ENCODE results near the gene OTOR.

OTOR gene

GRCh38 chr20:16778159-16778558 lies 30.0 kb downstream of the OTOR start:
- Histone ChIP-seq H3K23ac (ENCODE audit: low read length in 2 of 2) (no peak overlapping the region), H3K9ac (ENCODE audit: low read length) (no peak overlapping the region), H2BK120ac (ENCODE audit: low read depth, low read length) (no peak overlapping the region), H2AFZ (ENCODE audit: low read depth, low read length) (no peak overlapping the region), H3K27ac (ENCODE audit: low read length, poor library complexity, severe bottlenecking) (no peak overlapping the region), H3K4ac (ENCODE audit: low read depth in 1 of 2, low read length in 2 of 2) (no peak overlapping the region), H3K79me1 (replicated peaks; ENCODE audit: low read length, poor library complexity, severe bottlenecking) (no peaks in the 10 kb centered on the region), H3K4me2 (ENCODE audit: low read length, poor library complexity, severe bottlenecking) (no peak overlapping the region), H4K91ac (ENCODE audit: low read length) (no peak overlapping the region), H3K4me3 (ENCODE audit: insufficient read depth in 1 of 2, low read depth in 1 of 2, low read length in 2 of 2) (no peak overlapping the region), H2BK5ac (ENCODE audit: low read depth, low read length, poor library complexity, severe bottlenecking) (no peak overlapping the region), H3K14ac (ENCODE audit: low read length in 2 of 2) (no peak overlapping the region), H3K9me3 (ENCODE audit: control insufficient read depth, low read length) (no peaks in the 10 kb centered on the region), H3K27me3 (ENCODE audit: control insufficient read depth in 1 of 2, insufficient read depth in 1 of 2, low read length in 2 of 2) (no peaks in the 10 kb centered on the region), H4K8ac (ENCODE audit: low read length) (no peak overlapping the region), H3K4me1 (ENCODE audit: control insufficient read depth, insufficient read depth, low read depth, low read length) (no peaks in the 10 kb centered on the region), H2BK15ac (ENCODE audit: low read depth, poor library complexity, severe bottlenecking) (no peak overlapping the region), H2BK12ac (ENCODE audit: low read length in 2 of 2) (no peak overlapping the region), H2AK5ac (ENCODE audit: low read length, severe bottlenecking) (no peak overlapping the region), H3K18ac (ENCODE audit: low read depth in 1 of 2, low read length in 2 of 2) (no peak overlapping the region), H3K36me3 (ENCODE audit: control insufficient read depth in 1 of 2, insufficient read depth in 2 of 2, low read depth in 1 of 2, low read length in 2 of 2) (no peaks in the 10 kb centered on the region)
- WGBS: no CpG with 5 or more reads among the region's 1 CpG
- DNase-seq: no peak

- WGBS: 100% methylated on average over 1 of the region's 1 CpG
- Histone ChIP-seq H2BK15ac (ENCODE audit: low read depth, poor library complexity, severe bottlenecking) (no peak overlapping the region), H3K4me1 (ENCODE audit: control insufficient read depth, insufficient read depth, low read depth, low read length) (peaks cover 1% of the 10 kb centered on the region), H3K36me3 (ENCODE audit: control insufficient read depth in 1 of 2, insufficient read depth in 2 of 2, low read depth in 1 of 2, low read length in 2 of 2) (no peaks in the 10 kb centered on the region), H3K4me2 (ENCODE audit: low read length, poor library complexity, severe bottlenecking) (no peak overlapping the region), H3K14ac (ENCODE audit: low read length in 2 of 2) (no peak overlapping the region), H3K9me3 (ENCODE audit: control insufficient read depth, low read length) (no peaks in the 10 kb centered on the region), H2AFZ (ENCODE audit: low read depth, low read length) (no peak overlapping the region), H2BK12ac (ENCODE audit: low read length in 2 of 2) (no peak overlapping the region), H3K4me3 (ENCODE audit: insufficient read depth in 1 of 2, low read depth in 1 of 2, low read length in 2 of 2) (no peak overlapping the region), H3K23ac (ENCODE audit: low read length in 2 of 2) (no peak overlapping the region), H3K18ac (ENCODE audit: low read depth in 1 of 2, low read length in 2 of 2) (no peak overlapping the region), H2BK5ac (ENCODE audit: low read depth, low read length, poor library complexity, severe bottlenecking) (no peak overlapping the region), H2AK5ac (ENCODE audit: low read length, severe bottlenecking) (no peak overlapping the region), H4K8ac (ENCODE audit: low read length) (no peak overlapping the region), H3K4ac (ENCODE audit: low read depth in 1 of 2, low read length in 2 of 2) (no peak overlapping the region), H3K9ac (ENCODE audit: low read length) (no peak overlapping the region), H2BK120ac (ENCODE audit: low read depth, low read length) (no peak overlapping the region), H3K27ac (ENCODE audit: low read length, poor library complexity, severe bottlenecking) (no peak overlapping the region), H4K91ac (ENCODE audit: low read length) (no peak overlapping the region), H3K27me3 (ENCODE audit: control insufficient read depth in 1 of 2, insufficient read depth in 1 of 2, low read length in 2 of 2) (no peaks in the 10 kb centered on the region), H3K79me1 (replicated peaks; ENCODE audit: low read length, poor library complexity, severe bottlenecking) (no peaks in the 10 kb centered on the region)
- DNase-seq: no peak
These were observed 33.3 kb downstream of the OTOR start for GRCh38 chr20:16781496-16781895.

GRCh38 chr20:16785226-16785625 lies 37.1 kb downstream of the OTOR start:
- Histone ChIP-seq H2BK120ac (ENCODE audit: low read depth, low read length) (no peak overlapping the region), H3K4me3 (ENCODE audit: insufficient read depth in 1 of 2, low read depth in 1 of 2, low read length in 2 of 2) (no peak overlapping the region), H3K9me3 (ENCODE audit: control insufficient read depth, low read length) (no peaks in the 10 kb centered on the region), H3K18ac (ENCODE audit: low read depth in 1 of 2, low read length in 2 of 2) (no peak overlapping the region), H2AK5ac (ENCODE audit: low read length, severe bottlenecking) (no peak overlapping the region), H3K14ac (ENCODE audit: low read length in 2 of 2) (no peak overlapping the region), H3K23ac (ENCODE audit: low read length in 2 of 2) (no peak overlapping the region), H4K91ac (ENCODE audit: low read length) (no peak overlapping the region), H4K8ac (ENCODE audit: low read length) (no peak overlapping the region), H2BK12ac (ENCODE audit: low read length in 2 of 2) (no peak overlapping the region), H3K4ac (ENCODE audit: low read depth in 1 of 2, low read length in 2 of 2) (no peak overlapping the region), H2AFZ (ENCODE audit: low read depth, low read length) (no peak overlapping the region), H3K79me1 (replicated peaks; ENCODE audit: low read length, poor library complexity, severe bottlenecking) (no peaks in the 10 kb centered on the region), H3K27ac (ENCODE audit: low read length, poor library complexity, severe bottlenecking) (no peak overlapping the region), H3K9ac (ENCODE audit: low read length) (no peak overlapping the region), H2BK5ac (ENCODE audit: low read depth, low read length, poor library complexity, severe bottlenecking) (no peak overlapping the region), H2BK15ac (ENCODE audit: low read depth, poor library complexity, severe bottlenecking) (no peak overlapping the region), H3K27me3 (ENCODE audit: control insufficient read depth in 1 of 2, insufficient read depth in 1 of 2, low read length in 2 of 2) (no peaks in the 10 kb centered on the region), H3K36me3 (ENCODE audit: control insufficient read depth in 1 of 2, insufficient read depth in 2 of 2, low read depth in 1 of 2, low read length in 2 of 2) (no peaks in the 10 kb centered on the region), H3K4me2 (ENCODE audit: low read length, poor library complexity, severe bottlenecking) (no peak overlapping the region), H3K4me1 (ENCODE audit: control insufficient read depth, insufficient read depth, low read depth, low read length) (peaks cover 1% of the 10 kb centered on the region)
- WGBS: 73% methylated on average over 1 of the region's 1 CpG
- no peak for DNase-seq

Data from mesenchymal stem cell (in vitro differentiated cells and primary cell).